HG03469 (cell line): ENCODE results near the gene KATNIP.
A peak's percentile ranks its signal among the peaks of the same experiment; 100 is the strongest.

ENCODE experiments used
- ATAC-seq: cut with Tn5 transposase; IDR thresholded peaks from one replicate; pipeline ENCODE4 v1.9.1; 2021; ENCODE audit warnings: mild to moderate bottlenecking, moderate library complexity, moderate number of reproducible peaks; ENCODE audit not compliant: unreplicated experiment

The KATNIP gene

DNA sequence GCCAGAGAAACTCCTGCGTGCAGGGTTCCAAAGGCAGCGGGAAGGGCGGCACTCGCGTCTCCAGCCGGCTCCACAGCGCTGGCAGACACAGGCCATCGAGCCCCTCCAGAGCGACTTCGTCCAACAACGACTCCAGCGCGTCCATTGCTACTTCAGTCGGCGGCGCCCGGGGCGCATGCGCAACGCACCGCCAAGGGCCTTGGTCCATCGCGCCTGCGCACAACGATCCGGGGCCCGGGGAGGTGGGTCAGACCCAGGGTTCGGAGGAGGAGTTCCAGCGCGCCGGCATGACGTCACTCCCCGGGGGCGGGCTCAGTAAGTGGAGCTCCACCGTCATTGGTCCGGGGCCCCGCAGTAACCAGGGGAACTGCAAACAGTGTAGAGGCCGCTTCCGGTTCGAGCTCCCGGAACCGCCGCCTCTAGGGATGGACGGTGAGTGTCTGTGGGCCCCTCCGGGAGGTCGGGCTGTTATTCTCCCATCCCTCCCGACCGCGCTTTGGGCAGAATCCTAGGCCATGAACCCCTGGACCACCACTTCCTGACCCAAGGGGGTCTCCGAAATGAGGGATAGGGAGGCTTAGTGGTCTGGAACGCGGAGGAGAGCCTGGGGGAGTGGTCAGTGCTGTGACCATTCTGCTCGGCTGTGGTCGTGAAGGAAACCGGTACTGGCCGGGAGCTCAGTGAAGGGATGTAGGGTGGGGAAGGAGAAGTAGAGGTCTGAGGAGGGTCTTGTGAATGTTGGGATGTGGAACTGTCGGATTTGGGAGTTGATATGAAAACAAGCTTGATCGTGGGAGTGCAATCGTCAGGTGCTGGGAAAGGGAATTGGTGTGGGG is at the start of gene KATNIP, which contains the start of gene GTF3C1:
TSS of gene KATNIP (plus strand) at position 399 of the 836 bp plus-strand sequence. CDS start at position 426, 27 bp downstream.
TSS of gene GTF3C1 (minus strand) at position 168 of the 836 bp plus-strand sequence. CDS start at position 145, 23 bp downstream.
- peak; percentile 91 for ATAC-seq

DNA sequence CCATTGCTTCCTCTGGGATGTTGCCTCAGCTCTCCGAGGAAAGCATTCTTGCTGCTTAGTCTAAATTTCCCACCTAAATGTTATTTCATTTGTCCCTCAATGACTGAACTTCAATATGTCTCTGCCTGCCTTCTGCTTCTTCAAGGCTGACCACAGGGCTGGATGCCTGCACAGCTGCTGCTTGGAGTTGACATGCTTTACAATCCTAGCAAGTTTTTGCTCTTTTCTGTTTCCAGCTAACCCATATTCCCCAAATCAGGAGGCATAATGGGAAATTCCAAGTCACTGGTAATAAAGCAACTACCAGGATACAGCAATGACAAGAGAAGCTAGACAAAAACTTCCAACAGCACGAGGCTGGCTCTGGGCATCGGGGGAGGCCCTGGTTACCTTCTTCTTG is 49.1 kb upstream of the KATNIP start:
- ATAC-seq, result no peak

DNA sequence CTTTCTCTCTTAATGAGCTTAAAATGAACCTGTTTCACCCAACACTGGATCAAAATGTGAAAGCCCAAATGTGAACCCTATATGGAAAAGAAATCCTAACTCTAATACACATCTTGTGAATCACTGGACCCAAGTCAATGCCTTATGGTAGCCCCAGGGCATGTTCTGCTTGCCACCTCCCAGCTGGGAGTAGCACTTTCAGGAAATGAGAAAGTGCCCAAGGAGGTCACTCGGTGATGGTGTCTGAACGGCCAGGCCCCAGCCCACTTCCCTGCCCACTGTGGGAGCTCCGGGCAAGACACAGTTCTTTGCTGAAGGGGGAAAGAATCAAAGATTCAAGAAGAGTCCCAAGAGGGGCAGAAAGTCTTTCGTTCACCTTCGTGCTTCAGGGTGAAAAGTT is 46.3 kb upstream of the KATNIP start:
- no peak for ATAC-seq

DNA sequence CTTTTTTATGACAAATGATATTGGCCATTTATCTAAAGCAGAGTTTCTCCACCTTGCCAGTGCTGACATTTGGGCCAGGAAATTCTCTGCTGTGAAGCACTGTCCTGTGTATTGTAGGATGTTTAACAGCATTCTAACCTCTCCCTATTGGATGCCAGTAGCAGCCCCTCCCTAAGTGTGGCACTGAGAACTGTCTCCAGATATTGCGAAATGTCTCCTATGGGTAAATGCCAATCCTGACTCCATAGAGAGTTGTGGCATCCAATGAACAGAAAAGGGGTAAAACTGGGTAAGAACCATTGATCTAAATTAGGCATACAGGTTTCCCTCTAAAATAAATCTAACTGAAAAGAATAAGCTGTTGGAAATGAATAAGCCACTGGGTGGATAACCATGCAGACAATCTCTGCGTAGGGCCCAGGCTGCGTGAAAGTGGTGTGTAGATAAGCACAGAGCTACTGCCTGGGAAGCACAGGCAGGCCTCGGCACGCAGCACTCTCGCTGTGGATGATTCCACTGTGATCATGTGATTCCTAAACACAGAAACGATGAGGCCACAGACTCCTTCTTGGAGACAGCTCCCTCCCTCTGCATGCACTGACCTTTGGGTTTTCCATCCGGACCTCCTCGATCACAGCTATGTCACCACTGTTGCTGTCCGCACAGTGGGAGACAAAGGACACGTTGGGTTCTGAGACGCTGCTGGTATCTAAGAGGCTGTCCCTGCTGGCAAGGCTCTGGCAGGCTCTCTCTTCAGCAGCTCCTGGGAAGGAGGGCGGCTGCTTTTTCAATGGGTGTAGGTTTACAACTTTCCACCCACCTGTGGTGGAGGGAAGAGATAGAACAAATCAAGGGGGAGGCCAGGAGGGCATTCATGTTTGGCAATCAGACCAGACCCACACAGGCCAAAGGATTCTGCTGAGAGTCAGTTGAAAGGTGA is 44.4 kb upstream of the KATNIP start:
- no peak for ATAC-seq

DNA sequence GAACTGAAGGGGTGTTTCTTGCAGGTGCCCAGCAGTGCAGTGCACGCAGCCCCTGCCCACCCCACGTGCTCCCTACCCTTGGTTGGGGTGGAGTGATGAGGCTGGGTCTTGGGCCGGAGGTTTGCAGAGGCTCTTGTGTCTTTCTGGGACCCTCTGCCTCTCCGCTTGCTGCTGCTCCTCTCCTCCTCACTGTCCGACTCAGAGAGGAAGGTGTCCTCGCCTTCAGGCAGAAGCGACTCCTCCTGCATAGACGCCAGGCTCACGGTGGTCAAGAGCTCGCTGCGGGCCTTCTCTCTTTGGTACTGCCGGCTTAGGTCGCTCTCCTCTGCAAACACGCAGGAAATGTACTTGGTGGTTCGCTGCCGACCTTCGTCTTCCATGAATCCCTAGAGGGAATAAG is 43.2 kb upstream of the KATNIP start:
- ATAC-seq, result no peak

DNA sequence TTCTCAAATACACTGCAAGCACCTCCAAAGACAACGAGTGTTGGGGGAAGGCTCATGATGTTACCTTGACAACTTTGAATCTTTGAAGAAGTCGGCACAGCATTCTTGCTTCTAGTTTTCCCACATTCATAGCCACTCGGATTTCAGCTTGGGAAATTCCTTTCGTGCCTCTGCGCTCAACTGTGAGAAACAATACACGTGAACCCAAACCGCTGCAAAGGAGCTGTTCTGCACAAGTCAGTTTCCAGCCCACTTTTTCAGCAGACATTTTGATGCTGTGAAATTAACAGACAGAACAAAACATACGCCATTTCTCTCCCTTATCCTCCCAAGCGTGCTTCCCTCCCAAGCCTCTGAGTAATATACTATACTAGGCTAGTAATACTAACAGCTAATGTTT is 41.5 kb upstream of the KATNIP start:
- ATAC-seq, result no peak

DNA sequence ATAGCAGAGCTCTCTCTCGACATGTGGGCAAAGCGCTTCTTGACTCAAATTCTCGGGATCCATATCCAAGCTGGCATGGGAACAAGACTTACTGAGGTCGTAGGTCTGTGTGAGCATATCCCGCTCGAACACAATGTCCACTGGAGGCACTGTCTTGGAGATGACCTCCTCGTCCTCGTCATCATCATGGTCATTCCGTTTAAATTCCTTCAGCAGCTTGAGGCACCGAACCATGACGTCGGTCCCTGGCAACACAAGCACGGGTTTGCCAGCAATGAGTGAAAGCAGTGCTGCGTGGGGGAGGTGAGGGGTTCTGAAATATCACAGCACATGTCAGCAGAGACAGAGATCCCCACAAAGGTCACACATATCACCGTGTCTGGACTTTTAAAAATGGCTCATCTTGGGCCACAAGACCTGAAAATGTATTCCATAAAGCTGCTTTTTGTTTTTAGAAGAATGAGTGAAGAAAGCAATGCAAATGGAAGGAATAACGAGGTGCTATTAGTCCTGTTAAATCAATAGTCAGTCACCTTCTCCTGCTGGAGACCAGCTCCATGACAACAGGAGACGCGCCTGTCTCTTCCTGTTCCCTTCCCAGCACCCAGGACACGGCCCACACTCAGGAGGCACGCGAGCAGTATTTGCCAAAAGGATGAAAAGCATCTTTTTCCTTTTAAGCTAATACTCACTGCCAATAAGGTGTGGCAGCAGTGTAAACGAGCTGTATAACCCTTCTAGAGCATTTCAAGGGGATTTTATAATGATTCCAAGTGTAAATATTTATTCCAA is 38.1 kb upstream of the KATNIP start:
- no peak for ATAC-seq

DNA sequence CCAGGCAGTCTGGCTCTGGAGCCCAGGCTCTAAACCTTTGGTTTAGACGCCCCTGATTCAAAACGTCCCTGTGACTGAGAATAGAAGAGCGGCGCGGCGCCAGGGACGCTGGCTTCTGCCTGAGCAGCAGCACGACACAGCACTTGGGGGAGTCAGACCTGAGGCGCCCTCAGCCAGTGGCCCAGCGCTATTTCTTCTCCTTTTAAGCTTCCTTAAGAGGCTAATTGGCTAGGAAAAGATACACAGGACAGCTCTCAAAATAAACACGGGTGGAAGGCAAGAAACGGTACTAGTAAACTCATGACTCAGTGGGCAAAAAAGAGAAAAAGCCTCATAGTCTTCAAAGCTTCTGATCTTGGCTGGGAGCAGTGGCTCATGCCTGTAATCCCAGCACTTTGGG is 35.1 kb upstream of the KATNIP start:
- no peak for ATAC-seq

DNA sequence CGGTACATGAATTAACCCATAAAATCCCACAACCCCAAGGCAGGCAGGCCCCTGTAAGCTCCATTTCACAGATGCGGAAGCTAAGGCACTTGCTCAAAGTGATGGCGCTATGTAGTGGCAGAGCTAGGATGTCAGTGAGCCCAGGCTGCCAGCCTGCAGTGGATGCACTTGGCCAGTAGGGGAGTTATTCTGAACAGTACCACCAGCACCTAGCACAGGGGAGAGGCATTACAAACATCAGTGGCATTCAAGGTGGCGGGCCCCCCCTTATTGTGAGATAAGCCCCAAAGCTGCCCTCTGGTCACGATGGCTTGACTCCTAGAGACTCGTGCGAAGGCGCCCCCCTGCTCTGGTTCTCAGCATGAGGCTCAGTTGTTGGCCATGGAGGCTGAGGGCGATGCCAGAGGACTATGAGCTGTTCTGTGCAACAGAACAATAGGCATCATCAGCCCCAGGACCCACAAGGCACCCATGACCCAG is 34.0 kb upstream of the KATNIP start:
- no peak for ATAC-seq

DNA sequence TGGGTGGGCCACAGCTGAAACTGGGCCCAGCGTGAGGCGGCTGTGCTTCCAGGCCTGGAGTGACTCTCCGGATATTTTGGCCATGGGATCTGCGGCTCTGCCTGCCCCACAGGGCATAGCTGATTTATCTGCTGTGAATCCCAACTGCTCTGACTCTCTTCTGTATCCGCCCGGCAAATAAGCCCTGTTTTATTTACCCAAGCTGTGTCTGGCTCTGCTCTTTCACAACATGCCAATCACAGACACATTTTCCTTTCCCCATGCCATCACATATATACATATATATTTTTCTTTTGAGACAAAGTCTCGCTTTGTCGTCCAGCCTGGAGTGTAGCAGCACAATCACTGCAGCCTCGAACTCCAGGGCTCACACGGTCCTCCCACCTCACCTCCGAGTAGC is 33.6 kb upstream of the KATNIP start:
- ATAC-seq, result no peak

DNA sequence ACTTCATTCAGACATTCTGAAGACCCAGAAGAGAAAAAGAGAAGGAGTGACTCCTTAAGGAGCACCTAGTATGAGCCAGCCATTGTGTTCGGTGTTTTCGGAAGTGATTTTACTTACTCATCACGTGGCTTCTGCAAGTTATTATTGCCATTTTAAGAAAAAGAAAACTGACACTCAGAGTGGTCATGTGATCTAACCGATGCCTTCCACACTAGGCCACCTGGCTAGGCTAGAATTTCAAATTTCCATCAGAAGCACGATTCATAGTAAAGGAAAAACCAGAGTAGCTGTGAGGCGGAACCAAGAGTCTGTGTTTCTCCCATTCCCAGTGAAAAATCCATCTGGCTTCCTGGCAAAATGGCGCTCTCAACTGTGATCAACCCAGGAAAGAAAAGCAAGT is 32.3 kb upstream of the KATNIP start:
- no peak for ATAC-seq

DNA sequence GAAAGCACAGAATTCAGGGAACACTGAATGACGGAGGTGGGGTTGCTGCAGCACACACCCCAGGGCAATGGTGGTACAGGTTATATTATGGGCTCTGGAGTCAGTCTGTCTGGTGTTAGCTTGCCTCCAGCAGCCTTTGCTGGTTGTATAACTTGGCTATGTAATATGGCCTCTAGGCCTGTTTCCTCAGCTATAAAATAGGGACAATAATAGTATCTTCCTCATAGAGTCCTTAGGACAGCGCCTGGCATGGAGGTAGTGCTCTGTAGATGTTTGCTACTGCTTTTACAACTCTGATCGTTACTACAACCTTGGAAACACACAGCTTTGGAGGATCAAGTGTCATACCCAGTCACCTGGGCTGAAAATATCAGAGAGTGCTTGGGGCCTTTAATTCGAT is 31.7 kb upstream of the KATNIP start:
- no peak for ATAC-seq

DNA sequence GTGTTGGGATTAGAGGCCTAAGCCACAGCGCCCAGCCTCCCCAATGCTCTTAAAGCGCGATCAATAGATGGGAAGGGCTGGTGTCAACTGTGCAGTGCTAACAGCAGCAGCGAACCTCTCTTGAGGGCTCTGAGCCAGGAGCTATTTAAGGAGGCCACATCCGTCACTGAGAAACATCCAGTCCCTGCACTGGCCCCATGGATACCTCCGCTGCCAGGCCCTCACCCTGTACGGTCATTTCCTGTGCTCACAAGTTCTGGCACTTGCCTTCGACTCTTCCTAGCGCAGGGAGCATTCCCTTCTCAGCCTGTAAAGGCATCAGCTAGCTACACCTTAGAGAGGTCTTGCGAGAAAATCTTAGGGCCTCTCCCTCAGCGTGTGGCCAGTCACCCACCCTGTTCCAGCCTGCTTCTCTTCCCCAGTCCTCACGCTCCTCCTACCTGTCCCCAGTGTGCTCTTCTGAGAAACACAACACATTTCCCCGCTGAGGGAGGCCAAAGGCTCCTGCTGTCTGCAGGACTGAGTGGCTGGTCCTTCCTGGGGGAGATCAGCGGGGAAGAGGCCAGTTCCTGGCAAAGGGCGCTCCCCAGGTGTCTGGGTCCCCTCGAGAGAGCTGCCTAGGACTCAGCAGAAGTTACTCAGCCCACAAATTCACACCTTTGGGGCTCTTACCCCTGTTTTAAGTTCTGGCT is 28.8 kb upstream of the KATNIP start:
- ATAC-seq, result no peak

DNA sequence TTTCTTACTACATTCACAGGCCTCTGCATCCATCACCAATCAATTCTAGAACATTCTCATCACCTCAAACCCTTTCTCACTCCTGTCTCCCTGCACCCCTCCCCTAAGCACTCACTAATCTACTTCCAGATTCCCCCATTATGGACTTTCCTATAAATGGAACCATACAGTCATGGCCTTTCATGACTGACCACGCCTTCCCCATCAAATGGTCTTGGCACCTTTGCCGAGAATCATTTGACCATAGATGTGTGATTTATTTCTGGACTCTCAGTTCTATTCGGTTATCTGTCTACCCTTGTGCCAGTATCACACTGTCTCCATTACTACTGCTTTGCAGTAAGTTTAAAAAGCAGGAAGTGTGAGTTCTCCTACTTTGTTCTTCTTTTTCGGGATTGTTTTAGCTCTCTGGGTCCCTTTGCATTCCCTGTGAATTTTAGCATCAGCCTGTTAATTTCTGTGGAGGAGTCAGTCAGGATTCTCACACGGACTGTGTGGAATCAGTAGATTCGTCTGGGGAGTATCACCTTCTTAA is 27.7 kb upstream of the KATNIP start:
- no peak for ATAC-seq

DNA sequence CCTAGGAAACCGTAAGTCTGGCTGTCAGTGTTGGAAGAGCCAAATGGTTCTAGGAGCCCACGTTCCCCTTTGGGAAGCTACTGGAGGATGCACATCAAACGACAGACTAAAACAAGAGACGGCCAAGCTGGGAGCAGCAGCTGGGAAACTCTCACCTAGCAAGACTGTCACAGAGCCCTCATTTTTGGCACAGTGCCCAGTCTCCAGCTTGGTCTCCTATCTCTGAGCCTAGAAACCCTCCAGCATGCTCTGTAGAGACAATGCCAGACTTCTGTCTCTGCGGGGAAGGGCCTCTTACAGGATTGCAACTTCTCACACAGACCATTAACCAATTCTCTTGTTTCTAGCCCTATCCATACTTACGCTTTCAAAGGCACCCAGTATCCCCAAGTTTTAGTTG is 23.8 kb upstream of the KATNIP start:
- ATAC-seq, result no peak

DNA sequence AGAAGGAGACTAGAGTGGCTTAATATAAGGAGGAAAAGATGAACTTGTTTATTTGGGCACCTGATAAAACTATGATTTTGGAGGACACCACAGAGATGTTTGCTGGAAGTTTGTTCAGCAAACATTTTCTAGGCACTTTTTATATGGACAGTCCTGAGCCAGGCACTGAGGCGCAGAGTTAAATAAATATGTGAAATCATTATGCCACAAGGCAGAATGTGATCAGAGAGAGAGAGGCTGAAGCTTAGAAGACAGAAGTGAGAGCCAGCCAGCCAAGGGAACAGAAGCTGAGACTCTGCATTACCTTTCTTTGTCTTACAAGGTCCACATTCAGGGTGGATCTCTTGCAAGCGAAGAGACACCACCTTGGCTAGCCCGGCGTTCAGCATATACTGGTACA is 21.6 kb upstream of the KATNIP start:
- ATAC-seq, result no peak

DNA sequence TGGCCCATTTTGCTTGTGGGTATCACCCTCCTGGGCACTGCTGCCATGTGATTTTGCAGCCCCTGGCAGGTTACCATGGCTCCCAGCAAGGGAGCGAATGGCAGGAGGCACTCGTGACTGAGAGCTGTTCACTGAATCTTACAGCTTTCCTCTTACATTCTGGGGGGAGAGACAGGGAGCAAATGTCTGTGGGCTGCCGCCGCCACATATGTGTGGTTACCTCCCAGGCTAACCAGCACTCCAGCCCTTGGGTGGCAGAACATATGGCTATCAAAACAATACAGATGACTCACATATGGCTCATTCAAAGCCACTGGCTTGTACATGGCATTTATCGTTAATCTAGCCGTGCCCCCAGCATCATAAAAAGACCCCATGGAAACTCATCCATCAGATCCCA is 20.0 kb upstream of the KATNIP start:
- no peak for ATAC-seq

DNA sequence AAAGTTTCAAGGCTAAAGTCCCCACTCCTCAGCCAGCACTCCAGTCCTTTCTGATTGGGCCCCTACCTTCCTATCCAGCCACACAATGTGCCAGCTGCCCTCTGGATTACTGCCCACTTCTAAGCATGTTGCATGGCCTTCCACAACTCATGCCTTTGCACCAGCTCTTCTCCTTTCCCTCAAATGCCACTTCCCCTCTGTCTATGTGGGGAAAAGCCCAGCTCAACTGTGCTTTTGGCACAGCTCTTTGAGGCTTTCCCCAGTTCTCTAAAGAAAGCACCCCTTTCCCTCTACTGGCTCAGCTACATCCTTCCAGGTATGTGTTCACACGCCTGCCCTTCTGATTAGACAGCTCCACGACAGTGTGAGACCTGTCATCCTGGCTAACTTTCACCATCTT is 18.8 kb upstream of the KATNIP start:
- ATAC-seq, result no peak

DNA sequence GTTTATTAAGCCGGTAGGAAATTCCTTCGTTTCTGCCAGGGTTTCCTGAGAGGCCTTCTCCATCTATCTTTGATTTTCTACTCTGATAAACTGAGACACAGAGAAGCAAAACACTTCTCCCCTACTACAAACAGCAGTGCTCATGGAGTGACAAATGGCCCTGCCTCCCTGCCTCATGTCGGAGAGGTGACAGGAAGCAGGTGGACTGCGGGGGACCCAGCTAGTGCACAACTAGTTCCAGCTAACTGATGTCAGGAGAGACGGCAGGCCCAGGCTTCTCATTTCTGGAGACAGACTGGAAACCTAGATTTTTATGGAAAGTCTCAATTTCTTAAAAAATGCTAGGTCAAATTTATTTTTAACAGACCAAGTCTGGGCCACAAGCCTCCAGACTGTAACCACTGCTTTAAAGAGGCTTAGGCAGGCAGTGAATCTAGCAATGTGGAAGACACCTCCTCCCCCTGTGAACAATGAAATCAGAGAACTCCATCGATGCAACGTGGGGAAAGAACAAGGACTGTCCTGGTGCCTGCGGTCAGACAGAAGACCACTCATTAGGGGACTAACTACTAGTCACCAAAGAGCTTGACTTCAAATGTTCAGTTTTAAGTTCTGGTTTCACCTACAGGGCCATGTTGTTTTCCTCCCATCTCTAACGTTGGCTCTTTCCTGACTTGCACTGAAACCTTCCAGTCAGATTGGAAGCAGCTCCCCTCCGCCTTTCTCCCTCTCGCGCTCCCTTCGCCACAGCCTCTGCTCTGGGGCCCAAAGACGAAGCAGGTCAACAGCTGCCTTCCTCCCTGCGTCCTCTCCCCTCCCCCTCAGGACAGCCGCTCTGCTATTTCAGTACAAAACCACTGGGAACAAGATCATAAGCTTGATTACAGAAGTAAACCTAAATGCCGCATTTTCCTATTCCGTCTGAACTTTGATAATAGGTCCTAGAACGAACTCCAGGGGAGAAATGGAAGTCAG is 17.8 kb upstream of the KATNIP start:
- no peak for ATAC-seq
